Duodenal mucosa (tissue), 2 donors: ENCODE data around the gene ARHGAP27.

Experiments
- H3K27ac ChIP-seq: one replicate; pipeline ENCODE4 v1.7.0; 2013; ENCODE audit warnings: low read depth, low read length
- H3K27me3 ChIP-seq, 2 donors: one replicate each; pipeline ENCODE4 v1.7.0; 2013; ENCODE audit warnings: low read length in 2 of 2, control low read depth in 1 of 2; ENCODE audit not compliant: insufficient read depth in 2 of 2, control insufficient read depth in 1 of 2
- H3K36me3 ChIP-seq, 2 donors: one replicate each; pipeline ENCODE4 v1.7.0; 2013; ENCODE audit warnings: low read length in 2 of 2, control low read depth in 1 of 2; ENCODE audit not compliant: insufficient read depth in 2 of 2, control insufficient read depth in 1 of 2
- H3K4me1 ChIP-seq, 2 donors: one replicate each; pipeline ENCODE4 v1.7.0; 2013; ENCODE audit warnings: low read length in 2 of 2, control low read depth in 1 of 2; ENCODE audit not compliant: insufficient read depth in 2 of 2, control insufficient read depth in 1 of 2
- H3K4me3 ChIP-seq, 2 donors: one replicate each; pipeline ENCODE4 v1.7.0; 2013; ENCODE audit warnings: low read length in 2 of 2, low read depth in 1 of 2
- H3K9ac ChIP-seq, 2 donors: one replicate each; pipeline ENCODE4 v1.7.0; 2013; ENCODE audit warnings: low read length in 2 of 2, low read depth in 1 of 2
- H3K9me3 ChIP-seq, 2 donors: one replicate each; pipeline ENCODE4 v1.7.0; 2013; ENCODE audit warnings: low read length in 2 of 2, control low read depth in 1 of 2; ENCODE audit not compliant: control insufficient read depth in 1 of 2

Gene ARHGAP27

DNA sequence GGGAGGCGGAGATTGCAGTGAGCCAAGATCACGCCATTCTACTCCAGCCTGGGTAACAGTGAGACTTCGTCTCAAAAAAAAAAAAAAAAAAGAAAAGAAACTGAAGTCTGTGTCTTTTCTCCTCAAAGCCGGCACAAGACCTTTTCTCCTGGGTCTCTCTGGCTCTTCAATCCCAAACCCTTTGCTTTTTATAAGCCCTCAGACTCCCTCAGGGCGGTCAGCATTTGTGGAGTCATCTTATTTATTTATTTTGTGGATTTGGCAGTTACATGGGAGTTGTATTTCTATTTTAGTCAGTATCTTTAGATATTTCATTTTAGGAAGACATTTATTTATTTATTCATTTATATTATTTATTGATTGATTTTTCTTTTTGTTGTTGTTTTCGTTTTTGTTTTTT, 58.2 kb downstream of the ARHGAP27 start:
- H3K36me3 ChIP-seq: no peaks in the 10 kb centered on the region
- no peak overlapping the region for H3K4me3 ChIP-seq
- H3K9me3 ChIP-seq: no peaks in the 10 kb centered on the region
- peaks cover 7 to 13% of the 10 kb centered on the region in 2 donors for H3K4me1 ChIP-seq
- H3K27me3 ChIP-seq: no peaks in the 10 kb centered on the region
- H3K27ac ChIP-seq: no peak overlapping the region
- H3K9ac ChIP-seq: no peak overlapping the region

DNA sequence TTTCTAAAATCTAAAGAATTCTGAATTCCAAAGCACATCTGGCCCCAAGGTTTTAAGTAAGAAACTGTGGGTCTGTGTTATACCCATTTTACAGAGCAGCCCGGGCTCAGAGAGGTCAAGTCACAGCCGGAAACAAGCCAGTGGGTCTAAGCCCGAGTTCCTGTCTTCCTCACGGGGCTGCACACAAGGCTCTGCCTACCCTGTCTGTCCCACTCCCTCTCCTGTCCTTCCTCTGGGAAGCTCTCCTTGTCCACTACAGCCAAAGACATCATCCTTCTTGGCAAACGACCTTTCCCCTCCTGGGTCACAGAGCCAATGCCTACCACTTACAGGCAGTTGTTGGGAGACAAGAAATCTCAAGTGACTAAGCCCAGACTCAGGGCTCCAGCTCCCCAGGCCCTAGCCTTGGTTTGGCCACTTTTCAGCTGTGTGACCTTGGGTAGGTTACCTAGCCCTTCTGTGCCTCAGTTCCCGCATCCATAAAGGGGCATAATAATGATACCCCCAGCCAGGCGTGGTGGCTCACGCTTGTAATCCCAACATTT, 60.3 kb downstream of the ARHGAP27 start:
- H3K4me3 ChIP-seq: no peak overlapping the region
- peaks cover 7 to 13% of the 10 kb centered on the region in 2 donors for H3K4me1 ChIP-seq
- H3K9ac ChIP-seq: no peak overlapping the region
- no peaks in the 10 kb centered on the region for H3K9me3 ChIP-seq
- H3K27ac ChIP-seq: no peak overlapping the region
- H3K27me3 ChIP-seq: no peaks in the 10 kb centered on the region
- no peaks in the 10 kb centered on the region for H3K36me3 ChIP-seq

DNA sequence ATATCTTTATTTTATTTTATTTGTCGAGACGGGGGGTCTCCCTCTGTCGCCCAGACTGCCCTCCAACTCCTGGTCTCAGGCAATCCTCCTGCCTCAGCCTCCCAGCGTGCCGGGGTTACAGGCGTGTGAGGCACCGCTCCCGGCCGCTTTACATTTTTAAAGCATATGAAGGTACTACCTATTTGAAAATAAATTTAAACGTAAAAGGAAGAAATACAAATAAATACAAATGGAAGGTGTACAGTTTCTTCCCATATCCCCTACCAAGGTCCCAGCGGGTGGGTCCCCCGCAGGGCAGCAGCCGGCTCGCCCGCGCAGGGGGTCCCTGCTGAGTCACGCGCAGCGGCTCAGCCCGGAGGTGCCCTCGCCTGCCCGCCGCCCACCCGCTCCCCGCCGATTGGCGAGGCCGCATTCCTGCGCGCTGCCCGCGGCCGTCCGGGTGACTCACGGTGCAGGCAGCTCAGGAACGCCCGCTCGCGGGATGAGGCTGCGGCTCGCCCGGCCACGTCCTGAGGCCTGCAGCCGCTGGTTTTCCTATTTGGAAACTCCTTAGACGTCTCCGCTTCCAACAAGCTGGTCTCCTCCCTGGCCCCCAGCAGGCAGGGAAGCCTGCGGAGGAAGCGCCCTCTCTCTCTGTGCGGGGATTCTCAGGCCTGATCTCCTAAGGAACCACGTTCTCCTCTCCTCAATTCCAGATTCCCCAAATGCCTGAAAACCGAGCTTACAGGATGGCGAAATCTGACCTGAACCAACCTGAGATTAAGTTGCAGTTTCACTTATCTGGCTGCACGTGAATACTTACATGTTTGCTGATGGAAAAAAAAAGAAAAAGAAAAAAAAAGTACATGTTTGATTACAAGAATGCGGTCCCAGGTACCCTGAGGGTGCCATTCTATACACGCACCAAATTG, 61.0 kb downstream of the ARHGAP27 start:
- H3K27me3 ChIP-seq: no peaks in the 10 kb centered on the region
- H3K36me3 ChIP-seq: no peaks in the 10 kb centered on the region
- H3K27ac ChIP-seq: peak overlapping the region; percentile 84
- H3K9me3 ChIP-seq: no peaks in the 10 kb centered on the region
- no peak overlapping the region for H3K9ac ChIP-seq
- H3K4me3 ChIP-seq: peak overlapping the region; percentile 52 to 53
- peaks cover 7 to 13% of the 10 kb centered on the region in 2 donors for H3K4me1 ChIP-seq

DNA sequence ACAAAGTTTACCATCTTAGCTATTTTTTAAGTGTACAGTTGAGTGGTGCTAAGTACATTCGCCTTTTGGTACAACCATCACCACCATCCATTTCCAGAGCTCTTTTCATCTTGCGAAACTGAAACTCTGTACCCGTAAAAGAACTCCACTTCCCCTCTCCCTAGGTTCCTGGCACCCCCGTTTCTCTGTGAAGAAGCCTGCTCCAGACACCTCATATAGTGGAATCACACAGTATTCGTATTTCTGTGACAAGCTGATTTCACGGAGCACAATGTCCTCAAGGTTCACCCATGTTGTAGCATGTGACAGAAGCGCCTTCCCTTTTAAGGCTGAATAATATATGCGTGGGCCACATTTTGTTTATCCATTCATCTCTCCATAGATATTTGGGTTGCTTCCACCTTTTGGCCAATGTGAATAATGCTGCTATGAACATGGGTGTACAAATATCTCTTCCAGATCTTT, 61.7 kb downstream of the ARHGAP27 start:
- H3K27ac ChIP-seq: no peak overlapping the region

DNA sequence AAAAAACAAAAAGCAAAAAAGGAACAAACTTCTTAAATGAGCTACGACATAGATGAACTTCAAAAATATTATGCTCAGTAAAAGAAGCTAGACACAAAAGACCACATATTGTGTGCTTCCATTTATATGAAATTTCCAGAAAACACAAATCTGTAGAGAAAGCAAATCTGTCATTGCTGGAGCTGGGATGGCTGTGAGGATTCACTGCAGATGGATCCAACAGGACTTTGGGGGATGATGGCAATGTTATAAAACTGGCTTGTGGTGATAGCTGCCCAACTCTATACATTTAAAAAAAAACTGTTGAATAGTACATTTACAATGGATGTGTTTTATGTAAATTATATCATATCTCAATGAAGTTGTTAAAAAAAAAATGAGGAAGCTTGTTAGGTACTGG, 63.2 kb downstream of the ARHGAP27 start:
- Histone ChIP-seq H3K4me1 (peaks cover 7 to 11% of the 10 kb centered on the region in 2 donors), H3K9ac (no peak overlapping the region), H3K27me3 (no peaks in the 10 kb centered on the region), H3K9me3 (no peaks in the 10 kb centered on the region), H3K36me3 (no peaks in the 10 kb centered on the region), H3K4me3 (no peak overlapping the region), H3K27ac (no peak overlapping the region)

More for the DNA sequence above, 61.7 kb downstream of the ARHGAP27 start:
- H3K9ac ChIP-seq: no peak overlapping the region
- H3K4me3 ChIP-seq: no peak overlapping the region
- H3K4me1 ChIP-seq: peaks cover 7 to 12% of the 10 kb centered on the region in 2 donors
- no peaks in the 10 kb centered on the region for H3K27me3 ChIP-seq
- no peaks in the 10 kb centered on the region for H3K36me3 ChIP-seq
- H3K9me3 ChIP-seq: no peaks in the 10 kb centered on the region

DNA sequence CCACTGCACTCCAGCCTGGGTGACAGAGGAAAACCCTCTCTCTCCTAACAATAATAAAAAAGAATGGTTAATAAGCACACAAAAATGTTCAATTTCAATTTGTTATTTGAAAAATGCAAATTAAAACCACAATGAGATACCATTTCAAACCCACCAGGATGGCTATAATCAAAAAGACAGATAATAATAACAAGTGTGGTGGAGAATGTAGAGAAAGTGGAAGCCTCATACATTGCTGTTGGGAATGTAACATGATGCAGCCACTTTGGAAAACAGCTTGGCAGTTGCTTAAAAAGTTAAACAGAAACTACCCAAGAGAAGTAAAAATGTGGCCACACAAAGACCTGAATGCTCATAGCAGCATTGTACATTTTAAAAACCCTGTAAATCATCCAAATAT, 64.0 kb downstream of the ARHGAP27 start:
- H3K36me3 ChIP-seq: no peaks in the 10 kb centered on the region

DNA sequence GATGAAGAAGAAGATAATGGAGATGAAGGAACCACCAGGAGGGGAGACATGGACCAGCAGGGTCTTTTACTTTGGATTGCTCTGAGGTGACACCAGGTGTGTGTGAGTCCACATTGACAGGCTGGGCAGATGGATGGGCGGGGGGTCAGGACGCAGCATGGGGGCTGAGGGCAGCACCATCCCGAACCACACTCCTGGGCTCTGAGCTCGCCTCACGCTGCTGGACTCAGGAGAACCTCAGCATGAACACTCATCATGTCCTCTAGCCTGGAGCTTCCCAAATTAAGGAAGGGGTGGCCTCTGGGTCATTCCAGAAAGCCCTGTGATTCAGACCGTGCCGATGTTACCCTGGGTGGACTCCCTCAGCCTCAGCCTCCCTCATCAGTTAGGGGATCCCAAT, 65.5 kb downstream of the ARHGAP27 start:
- H3K9me3 ChIP-seq: no peaks in the 10 kb centered on the region
- no peaks in the 10 kb centered on the region for H3K36me3 ChIP-seq
- no peak overlapping the region for H3K9ac ChIP-seq
- no peak overlapping the region for H3K27ac ChIP-seq
- no peak overlapping the region for H3K4me3 ChIP-seq
- peaks cover under 1 to 7% of the 10 kb centered on the region in 2 donors for H3K4me1 ChIP-seq
- H3K27me3 ChIP-seq: peaks cover 0 to 5% of the 10 kb centered on the region in 2 donors

More for the DNA sequence above, 64.0 kb downstream of the ARHGAP27 start:
- Histone ChIP-seq H3K27me3 (peaks cover 0 to under 1% of the 10 kb centered on the region in 2 donors), H3K4me1 (peaks cover 7% of the 10 kb centered on the region in 2 donors), H3K4me3 (no peak overlapping the region), H3K9me3 (no peaks in the 10 kb centered on the region), H3K9ac (no peak overlapping the region), H3K27ac (no peak overlapping the region)

DNA sequence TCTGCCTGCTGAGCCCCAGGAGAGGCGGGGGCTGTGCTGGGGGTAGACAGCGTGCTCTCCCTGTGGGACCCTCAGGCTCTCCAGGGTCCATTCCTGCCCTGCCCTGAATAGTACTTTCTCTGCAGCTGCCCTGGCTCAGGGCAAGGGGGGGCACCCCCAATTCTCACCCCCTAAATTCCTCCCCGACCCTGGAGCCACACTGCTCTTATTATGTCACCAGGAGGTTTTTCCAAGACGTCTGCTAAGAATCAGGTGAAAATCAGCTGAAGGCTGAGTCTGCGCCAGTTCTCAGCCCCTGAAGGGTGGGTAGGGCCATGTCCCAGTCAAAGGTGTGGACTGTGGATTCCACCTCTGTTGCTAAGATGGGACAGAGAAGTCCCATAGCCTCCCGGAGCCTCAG, 66.0 kb downstream of the ARHGAP27 start:
- H3K27me3 ChIP-seq: peaks cover 0 to 5% of the 10 kb centered on the region in 2 donors
- H3K9me3 ChIP-seq: no peaks in the 10 kb centered on the region
- no peak overlapping the region for H3K27ac ChIP-seq
- peaks cover 0 to 4% of the 10 kb centered on the region in 2 donors for H3K4me1 ChIP-seq
- no peak overlapping the region for H3K4me3 ChIP-seq
- H3K9ac ChIP-seq: no peak overlapping the region
- no peaks in the 10 kb centered on the region for H3K36me3 ChIP-seq

DNA sequence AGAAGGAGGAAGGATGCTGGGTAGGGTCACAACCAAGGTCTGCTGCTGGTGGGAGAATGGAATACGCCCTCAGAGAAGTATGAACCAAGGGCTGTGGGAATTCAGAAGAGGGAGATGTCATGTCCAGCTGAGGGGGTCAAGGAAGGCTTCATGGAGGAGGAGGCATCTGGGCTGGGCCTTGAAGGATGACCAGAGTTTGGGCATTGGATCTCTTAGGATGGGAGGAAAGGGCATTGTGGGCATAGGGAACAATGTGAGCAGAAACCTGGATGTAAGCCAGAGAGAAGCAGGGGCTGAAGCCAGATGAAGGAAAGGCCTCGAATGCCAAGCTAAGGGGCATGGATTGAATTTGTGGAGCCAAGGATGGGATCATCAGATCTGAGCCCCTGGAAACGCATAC, 66.6 kb downstream of the ARHGAP27 start:
- Histone ChIP-seq H3K27me3 (peaks cover 0 to 7% of the 10 kb centered on the region in 2 donors), H3K36me3 (no peaks in the 10 kb centered on the region), H3K4me3 (no peak overlapping the region), H3K4me1 (no peaks in the 10 kb centered on the region), H3K9ac (no peak overlapping the region), H3K9me3 (no peaks in the 10 kb centered on the region), H3K27ac (no peak overlapping the region)
